ENCODE results near the gene FMNL2. TPM values are rescaled to one million over a fixed set of nuclear protein-coding genes. Genes with fewer than 3 reads are reported as not detected.
A peak's percentile ranks its signal among the peaks of the same experiment; 100 is the strongest.
"Not testable (repeated sequence)": the region's sequence is repeated elsewhere in the genome, so short reads cannot be mapped to it uniquely, and the experiment has no call there.

The FMNL2 gene
- total RNA-seq, 3 donors from 2014 or later, result 0.63 to 3.2 (median 1.4) TPM

DNA sequence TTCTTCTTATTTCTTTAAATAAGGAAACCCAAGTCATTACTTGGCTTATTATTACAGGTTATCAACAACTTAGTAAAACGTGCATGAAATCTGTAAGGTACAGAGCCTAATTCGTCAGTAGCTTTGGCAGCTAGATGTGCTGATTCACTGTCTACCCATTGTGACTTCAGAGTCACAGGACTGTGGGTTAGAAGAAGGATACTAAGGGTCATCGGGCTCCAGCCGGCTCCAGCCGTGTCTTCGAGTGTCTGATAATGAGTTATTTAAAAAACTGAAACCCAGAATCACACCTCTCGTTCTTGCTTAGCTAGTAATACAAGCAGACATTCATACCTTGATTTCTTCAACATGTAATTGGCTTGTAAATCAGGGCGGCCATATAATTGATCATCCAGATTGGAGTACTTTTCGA lies 170.5 kb downstream of the FMNL2 start:
- Mint-ChIP-seq H3K4me1 (ENCODE audit: low read depth) (no peaks in the 10 kb centered on the region), H3K4me3 (no peak overlapping the region), H3K27me3 (ENCODE audit: low read depth) (peaks cover 5% of the 10 kb centered on the region), H3K9me3 (no peaks in the 10 kb centered on the region), H3K36me3 (ENCODE audit: insufficient read depth) (no peaks in the 10 kb centered on the region)
- no peak for ATAC-seq
- DNase-seq, result no peak

DNA sequence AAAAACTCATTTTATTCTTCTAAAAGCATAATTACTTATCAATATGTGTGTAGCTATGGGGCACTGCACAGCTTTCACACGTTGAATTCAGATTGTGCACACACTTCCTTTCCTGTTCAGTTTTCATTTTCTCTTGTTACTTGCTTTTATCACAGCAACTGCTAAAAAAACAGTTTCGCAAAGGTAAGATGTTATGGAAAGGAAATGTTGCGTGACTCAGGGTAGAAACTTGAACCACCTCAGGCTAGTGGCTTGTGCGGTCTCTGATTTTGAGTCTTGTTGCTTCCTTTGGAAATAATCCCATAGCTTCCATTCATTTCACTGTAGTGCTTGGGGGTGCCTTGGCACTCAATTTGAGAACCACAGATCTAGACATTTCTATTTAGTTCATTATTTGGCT lies 171.9 kb downstream of the FMNL2 start:
- no peaks in the 10 kb centered on the region for H3K36me3 Mint-ChIP-seq (ENCODE audit: insufficient read depth)
- H3K4me1 Mint-ChIP-seq (ENCODE audit: low read depth), result no peaks in the 10 kb centered on the region
- H3K4me3 Mint-ChIP-seq, result no peak overlapping the region
- ATAC-seq, result peak in 1 of 2 donors; percentile 30
- H3K9me3 Mint-ChIP-seq, result no peaks in the 10 kb centered on the region
- no peak for DNase-seq
- H3K27me3 Mint-ChIP-seq (ENCODE audit: low read depth), result peaks cover 5% of the 10 kb centered on the region

DNA sequence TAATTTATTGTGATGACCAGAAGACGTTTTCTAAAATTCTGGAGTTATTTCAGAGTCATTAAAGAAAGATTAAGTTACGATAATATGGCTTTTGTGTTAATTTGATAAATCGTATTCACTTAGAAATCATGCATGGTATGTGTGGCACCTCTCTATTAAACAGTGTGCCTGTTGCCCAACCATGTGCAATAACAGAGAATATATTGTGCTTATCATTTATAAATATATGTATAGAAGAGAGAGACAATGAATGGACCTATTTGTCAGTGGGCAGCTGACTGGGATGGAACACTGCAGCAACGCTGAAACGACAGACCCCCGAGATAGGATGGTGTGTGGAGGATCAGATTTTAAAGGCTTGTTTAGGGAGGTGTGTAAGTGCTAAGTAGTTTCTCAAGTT lies 172.9 kb downstream of the FMNL2 start:
- no peaks in the 10 kb centered on the region for H3K36me3 Mint-ChIP-seq (ENCODE audit: insufficient read depth)
- H3K4me3 Mint-ChIP-seq, result no peak overlapping the region
- peaks cover 3% of the 10 kb centered on the region for H3K27me3 Mint-ChIP-seq (ENCODE audit: low read depth)
- DNase-seq (no peak), ATAC-seq (no peak)
- H3K4me1 Mint-ChIP-seq (ENCODE audit: low read depth), result no peaks in the 10 kb centered on the region
- H3K9me3 Mint-ChIP-seq, result no peaks in the 10 kb centered on the region

DNA sequence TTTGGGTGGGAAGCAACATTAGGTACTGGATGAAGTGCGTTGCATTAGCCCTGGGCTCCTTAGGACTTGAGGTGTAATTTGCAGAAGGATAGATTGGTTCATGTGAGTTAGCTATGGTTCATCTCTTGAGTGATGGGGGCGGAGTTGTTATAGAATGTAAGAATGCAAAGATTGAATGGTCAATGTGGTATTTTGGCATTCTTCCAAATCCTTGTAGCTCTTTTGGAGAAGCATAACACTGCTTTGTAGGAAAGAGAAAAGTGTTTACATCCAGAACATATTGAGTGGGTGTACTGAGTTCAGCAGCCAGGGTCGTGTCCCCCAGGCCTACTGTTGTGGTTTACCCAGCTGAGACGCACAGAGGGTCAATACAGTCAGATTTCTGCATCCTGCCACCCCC lies 173.5 kb downstream of the FMNL2 start:
- ATAC-seq (no peak), DNase-seq (no peak)
- H3K9me3 Mint-ChIP-seq, result no peaks in the 10 kb centered on the region
- no peak overlapping the region for H3K4me3 Mint-ChIP-seq
- no peaks in the 10 kb centered on the region for H3K36me3 Mint-ChIP-seq (ENCODE audit: insufficient read depth)
- peaks cover 2% of the 10 kb centered on the region for H3K27me3 Mint-ChIP-seq (ENCODE audit: low read depth)
- H3K4me1 Mint-ChIP-seq (ENCODE audit: low read depth), result no peaks in the 10 kb centered on the region

DNA sequence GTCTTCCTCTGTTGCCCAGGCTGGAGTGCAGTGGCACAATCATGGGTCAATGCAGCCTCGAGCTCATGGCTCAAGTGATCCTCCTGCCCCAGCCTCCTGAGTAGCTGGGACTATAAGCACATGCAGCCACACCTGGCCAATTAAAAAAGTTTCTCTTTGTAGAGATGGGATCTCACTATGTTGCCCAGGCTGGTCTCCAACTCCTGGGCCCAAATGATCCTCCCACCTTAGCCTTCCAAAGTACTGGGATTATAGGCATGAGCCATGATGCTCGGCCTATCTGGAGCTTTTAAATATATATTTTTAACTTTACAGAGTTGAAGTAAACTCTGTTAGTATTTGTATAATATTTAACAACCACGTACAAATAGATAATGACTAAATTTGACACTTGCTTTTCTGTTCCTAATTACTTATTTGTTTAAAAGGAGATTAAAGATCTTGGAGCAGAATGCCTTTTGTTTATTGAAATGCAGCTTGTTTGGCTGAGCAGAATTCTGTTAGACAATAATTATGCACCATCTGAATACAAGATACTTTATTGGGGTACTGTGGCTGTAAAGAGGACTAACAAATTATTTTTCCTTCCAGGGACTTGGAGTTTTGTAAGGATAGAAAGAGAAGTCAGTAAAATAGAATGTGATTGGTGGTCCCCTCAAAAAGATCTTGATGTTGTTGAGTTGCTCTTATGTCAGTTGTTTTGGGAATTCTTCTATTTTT lies 175.0 kb downstream of the FMNL2 start:
- Mint-ChIP-seq H3K4me3 (no peak overlapping the region), H3K36me3 (ENCODE audit: insufficient read depth) (no peaks in the 10 kb centered on the region), H3K27me3 (ENCODE audit: low read depth) (no peaks in the 10 kb centered on the region), H3K9me3 (no peaks in the 10 kb centered on the region), H3K4me1 (ENCODE audit: low read depth) (no peaks in the 10 kb centered on the region)
- ATAC-seq, result no peak
- no peak for DNase-seq

DNA sequence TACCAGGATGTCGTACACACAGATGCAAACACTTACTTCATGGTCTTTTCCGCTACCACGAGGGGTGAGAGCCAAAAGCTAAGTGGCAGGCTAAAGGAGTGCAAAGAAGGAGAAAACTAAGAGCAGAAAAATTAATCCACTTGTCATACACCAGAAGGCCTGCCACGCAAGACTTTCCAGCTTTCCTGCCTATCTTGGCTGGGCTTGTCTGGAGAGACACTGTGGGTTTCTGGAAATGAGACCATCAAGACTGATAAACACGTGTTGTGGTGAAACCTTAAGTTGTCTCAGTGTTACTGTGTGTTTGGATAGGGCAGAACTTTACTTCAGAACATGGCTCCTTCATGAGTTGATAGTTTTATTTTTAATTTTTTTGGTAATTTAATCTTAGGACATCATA lies 175.6 kb downstream of the FMNL2 start:
- no peak overlapping the region for H3K4me3 Mint-ChIP-seq
- no peaks in the 10 kb centered on the region for H3K4me1 Mint-ChIP-seq (ENCODE audit: low read depth)
- DNase-seq, result no peak
- no peaks in the 10 kb centered on the region for H3K36me3 Mint-ChIP-seq (ENCODE audit: insufficient read depth)
- no peak for ATAC-seq
- H3K27me3 Mint-ChIP-seq (ENCODE audit: low read depth), result no peaks in the 10 kb centered on the region
- no peaks in the 10 kb centered on the region for H3K9me3 Mint-ChIP-seq

DNA sequence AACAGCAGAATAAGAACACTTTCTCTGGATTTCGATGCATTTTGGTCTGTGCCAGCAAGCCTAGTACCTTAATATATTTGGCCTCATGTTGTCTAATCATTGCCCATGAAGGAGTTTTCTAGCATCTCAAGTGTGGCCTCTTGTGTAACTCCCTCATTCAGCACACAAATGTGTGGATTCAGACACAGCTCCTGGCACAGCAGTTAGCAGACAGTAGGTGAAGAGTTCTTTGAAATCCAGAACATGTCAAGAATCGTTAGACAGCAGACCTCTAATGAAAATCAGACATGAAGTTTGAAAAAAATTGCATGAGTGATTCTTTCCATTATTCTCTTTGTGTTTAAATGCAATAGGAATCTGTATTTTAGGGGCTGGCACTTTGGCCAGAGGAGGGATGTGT lies 177.0 kb downstream of the FMNL2 start:
- DNase-seq, result no peak

DNA sequence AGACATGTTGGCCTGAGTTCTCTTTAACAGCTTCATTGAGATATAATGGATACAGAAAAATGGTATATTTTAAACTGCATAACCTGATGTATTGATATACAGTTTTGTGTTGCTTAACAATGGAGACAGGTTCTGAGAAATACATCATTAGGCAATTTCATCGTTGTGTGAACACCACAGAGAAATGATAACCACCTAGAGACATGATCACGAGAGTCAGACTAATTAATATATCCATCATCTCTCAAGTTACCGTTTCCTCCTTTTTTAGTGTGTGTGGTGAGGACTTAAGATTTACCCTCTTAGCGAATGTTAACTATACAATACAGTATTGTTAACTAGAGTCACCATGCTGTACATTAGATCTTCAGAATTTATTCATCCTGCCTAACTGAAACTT lies 178.1 kb downstream of the FMNL2 start:
- Mint-ChIP-seq H3K36me3 (ENCODE audit: insufficient read depth) (no peaks in the 10 kb centered on the region), H3K4me1 (ENCODE audit: low read depth) (no peaks in the 10 kb centered on the region), H3K4me3 (no peak overlapping the region), H3K9me3 (no peaks in the 10 kb centered on the region), H3K27me3 (ENCODE audit: low read depth) (no peaks in the 10 kb centered on the region)
- ATAC-seq (no peak), DNase-seq (no peak)

More for the DNA sequence above, 177.0 kb downstream of the FMNL2 start:
- Mint-ChIP-seq H3K36me3 (ENCODE audit: insufficient read depth) (no peaks in the 10 kb centered on the region), H3K27me3 (ENCODE audit: low read depth) (no peaks in the 10 kb centered on the region), H3K4me1 (ENCODE audit: low read depth) (no peaks in the 10 kb centered on the region), H3K9me3 (no peaks in the 10 kb centered on the region), H3K4me3 (no peak overlapping the region)
- ATAC-seq, result no peak

DNA sequence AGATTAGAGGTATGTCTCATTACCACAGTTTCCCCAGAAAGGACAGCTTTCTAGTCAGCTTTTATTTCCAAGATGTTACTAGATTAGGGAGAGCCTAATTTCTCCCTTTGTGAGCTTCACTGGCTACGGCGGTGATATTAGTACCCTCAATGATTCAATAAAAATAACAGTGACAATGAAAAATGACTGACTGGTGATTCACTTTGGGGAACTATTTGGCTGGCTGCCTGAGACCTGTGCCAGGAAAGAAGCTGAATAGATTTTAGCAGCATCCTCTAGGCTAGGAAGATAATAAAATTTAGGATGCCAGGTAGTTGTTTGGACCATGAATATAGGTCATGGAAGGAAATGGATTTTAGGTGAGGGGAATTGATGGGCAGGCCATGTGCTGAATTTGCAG lies 178.7 kb downstream of the FMNL2 start:
- no peak for DNase-seq
- Mint-ChIP-seq H3K27me3 (ENCODE audit: low read depth) (no peaks in the 10 kb centered on the region), H3K9me3 (no peaks in the 10 kb centered on the region), H3K36me3 (ENCODE audit: insufficient read depth) (no peaks in the 10 kb centered on the region), H3K4me1 (ENCODE audit: low read depth) (no peaks in the 10 kb centered on the region), H3K4me3 (no peak overlapping the region)
- ATAC-seq, result peak in 1 of 2 donors; percentile 18

DNA sequence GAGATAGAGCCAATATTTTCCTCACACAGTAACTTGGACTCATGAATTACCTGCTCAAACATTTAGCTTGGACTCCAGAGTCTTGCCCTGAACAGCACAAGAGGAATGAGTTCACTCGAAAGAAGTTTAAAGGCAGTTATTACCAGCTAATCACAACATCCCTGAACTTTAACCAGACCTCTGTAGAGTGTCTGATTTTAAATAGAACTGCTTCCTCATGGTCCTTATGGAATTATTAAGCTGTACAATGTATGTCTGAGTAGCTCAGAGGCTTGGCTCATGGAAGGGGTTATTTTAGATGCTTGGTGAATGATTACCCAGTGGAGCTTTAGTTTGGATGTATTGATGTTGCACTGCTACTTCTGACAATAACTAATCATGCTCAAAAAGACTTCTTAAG lies 183.1 kb downstream of the FMNL2 start:
- Mint-ChIP-seq H3K9me3 (no peaks in the 10 kb centered on the region), H3K27me3 (ENCODE audit: low read depth) (no peaks in the 10 kb centered on the region), H3K4me1 (ENCODE audit: low read depth) (no peaks in the 10 kb centered on the region), H3K4me3 (no peak overlapping the region), H3K36me3 (ENCODE audit: insufficient read depth) (no peaks in the 10 kb centered on the region)
- ATAC-seq (no peak), DNase-seq (no peak)

DNA sequence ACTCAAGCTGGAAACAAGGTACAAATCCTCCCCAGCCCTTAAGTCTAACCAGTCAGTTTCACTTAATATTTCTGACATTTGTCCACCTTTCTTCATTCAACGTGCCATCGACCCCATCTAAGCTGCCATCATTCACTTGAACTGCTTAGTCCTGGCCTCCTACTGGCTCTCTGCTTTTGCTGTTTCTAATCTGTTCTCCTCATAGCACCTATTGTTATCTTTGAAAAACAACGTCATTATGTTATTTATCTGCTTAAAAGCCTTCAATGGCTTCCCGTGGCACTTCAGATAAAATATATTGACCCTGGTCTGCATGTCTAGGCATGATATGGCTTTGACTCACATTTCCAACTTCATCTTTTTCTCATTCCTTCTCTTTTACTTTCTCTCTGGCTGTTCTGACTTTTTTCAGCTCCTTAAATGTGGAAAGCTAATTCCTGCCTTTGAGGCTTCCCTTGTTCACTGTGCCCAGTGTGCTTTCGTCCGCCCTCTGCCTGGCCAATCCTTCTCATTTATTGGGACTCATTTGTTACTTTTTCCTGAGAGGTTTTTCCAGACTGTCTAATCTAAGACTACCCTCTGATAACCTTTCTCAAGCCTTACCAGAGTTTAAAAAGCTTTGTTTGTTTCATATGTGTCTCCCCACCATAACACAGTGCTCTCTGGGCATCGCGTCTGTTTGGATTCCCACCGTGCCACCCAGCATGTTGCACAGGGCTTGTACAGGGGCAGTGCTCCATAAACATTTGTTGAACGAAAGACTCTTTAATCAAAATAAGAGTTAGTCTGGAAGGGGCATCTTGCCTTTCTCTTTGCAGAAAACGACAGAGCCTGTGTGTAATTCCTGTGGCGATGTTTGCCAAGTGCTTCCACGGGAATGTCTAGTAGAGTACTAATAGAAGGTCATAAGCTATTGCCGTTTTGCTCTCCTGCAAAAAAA lies 183.9 kb downstream of the FMNL2 start:
- ATAC-seq, result no peak
- DNase-seq, result no peak
- Mint-ChIP-seq H3K4me3 (no peak overlapping the region), H3K27me3 (ENCODE audit: low read depth) (no peaks in the 10 kb centered on the region), H3K4me1 (ENCODE audit: low read depth) (no peaks in the 10 kb centered on the region), H3K9me3 (no peaks in the 10 kb centered on the region), H3K36me3 (ENCODE audit: insufficient read depth) (no peaks in the 10 kb centered on the region)

DNA sequence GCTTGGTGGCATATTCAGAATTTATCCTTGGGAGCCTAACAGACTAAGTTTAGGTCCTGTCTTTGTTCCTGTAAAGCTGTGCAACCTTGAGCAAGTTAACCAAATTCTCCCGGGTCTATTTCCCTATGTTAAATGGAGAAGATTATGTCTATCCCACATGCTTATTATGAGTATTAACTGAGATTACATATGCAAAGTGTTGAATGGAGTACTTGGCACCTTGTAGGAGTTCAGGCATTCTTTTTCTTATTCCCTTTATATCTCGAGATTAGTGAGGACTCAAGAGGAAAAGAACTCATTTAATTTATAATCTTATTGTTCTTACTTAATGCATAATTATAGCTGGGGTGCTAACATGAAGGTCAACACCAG lies 184.6 kb downstream of the FMNL2 start:
- no peak for DNase-seq
- no peak for ATAC-seq
- no peak overlapping the region for H3K4me3 Mint-ChIP-seq

DNA sequence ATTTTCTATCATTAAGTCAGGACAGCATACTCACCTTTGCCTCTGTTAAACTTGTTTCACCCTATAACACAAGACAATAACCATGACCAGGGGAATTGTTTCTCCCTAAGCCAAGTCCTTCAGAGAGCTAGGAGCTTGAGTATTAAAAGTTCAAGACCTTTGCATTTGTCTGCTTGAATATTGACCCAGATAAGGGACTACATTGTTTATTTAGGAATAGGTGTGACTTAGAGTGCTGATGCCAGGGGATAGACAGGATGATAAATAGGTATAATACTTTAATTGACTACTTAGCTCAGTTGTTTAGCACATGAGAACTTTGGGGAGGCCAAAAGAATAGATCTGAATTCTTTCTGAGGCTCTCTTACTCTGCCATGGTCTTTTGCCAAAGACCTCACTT lies 185.8 kb downstream of the FMNL2 start:
- H3K4me1 Mint-ChIP-seq (ENCODE audit: low read depth), result no peaks in the 10 kb centered on the region
- H3K4me3 Mint-ChIP-seq, result no peak overlapping the region
- H3K36me3 Mint-ChIP-seq (ENCODE audit: insufficient read depth), result no peaks in the 10 kb centered on the region
- ATAC-seq (no peak), DNase-seq (no peak)
- no peaks in the 10 kb centered on the region for H3K9me3 Mint-ChIP-seq
- no peaks in the 10 kb centered on the region for H3K27me3 Mint-ChIP-seq (ENCODE audit: low read depth)

More for the DNA sequence above, 184.6 kb downstream of the FMNL2 start:
- Mint-ChIP-seq H3K36me3 (ENCODE audit: insufficient read depth) (no peaks in the 10 kb centered on the region), H3K9me3 (no peaks in the 10 kb centered on the region), H3K4me1 (ENCODE audit: low read depth) (no peaks in the 10 kb centered on the region), H3K27me3 (ENCODE audit: low read depth) (no peaks in the 10 kb centered on the region)

DNA sequence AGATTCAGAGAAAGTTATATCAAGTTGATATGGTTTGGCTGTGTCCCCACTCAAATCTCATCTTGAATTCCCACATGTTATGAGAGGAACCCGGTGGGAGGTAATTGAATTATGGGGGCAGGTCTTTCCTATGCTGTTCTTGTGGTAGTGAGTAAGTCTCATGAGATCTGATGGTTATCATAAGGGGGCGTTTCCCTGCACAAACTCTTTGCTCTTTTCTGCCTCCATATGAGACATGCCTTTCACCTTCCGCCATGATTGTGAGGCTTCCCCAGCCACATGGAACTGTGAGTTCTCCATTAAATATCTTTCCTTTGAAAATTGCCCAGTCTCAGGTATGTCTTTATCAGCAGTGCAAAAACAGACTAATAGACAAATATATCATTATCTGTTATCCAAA lies 187.5 kb downstream of the FMNL2 start:
- not testable (repeated sequence) for H3K36me3 Mint-ChIP-seq (ENCODE audit: insufficient read depth); H3K9me3 Mint-ChIP-seq; H3K4me1 Mint-ChIP-seq (ENCODE audit: low read depth); ATAC-seq; H3K27me3 Mint-ChIP-seq (ENCODE audit: low read depth); DNase-seq; H3K4me3 Mint-ChIP-seq

DNA sequence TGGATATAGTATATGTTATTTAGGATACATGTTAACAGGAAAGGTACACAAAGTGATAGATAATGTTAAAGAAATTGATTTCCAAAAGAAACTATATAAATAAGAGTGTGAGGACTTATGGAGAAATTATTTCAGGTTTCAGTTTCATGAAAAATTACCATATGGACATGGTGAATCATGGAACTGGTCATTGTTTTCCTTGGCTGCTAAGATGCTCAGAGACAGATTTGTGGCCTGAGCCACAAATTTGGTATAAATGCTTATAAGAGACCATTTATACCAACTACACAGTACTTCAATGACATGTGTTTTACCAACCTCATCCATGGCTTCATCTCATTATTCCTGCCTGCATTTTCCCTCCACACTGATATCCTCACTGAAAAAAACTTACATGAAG lies 188.1 kb downstream of the FMNL2 start:
- Mint-ChIP-seq H3K9me3 (no peaks in the 10 kb centered on the region), H3K4me1 (ENCODE audit: low read depth) (no peaks in the 10 kb centered on the region), H3K36me3 (ENCODE audit: insufficient read depth) (no peaks in the 10 kb centered on the region), H3K4me3 (no peak overlapping the region), H3K27me3 (ENCODE audit: low read depth) (no peaks in the 10 kb centered on the region)
- ATAC-seq, result no peak
- no peak for DNase-seq
